Measurements from ENCODE around the gene PITPNM3.

The PITPNM3 gene

DNA sequence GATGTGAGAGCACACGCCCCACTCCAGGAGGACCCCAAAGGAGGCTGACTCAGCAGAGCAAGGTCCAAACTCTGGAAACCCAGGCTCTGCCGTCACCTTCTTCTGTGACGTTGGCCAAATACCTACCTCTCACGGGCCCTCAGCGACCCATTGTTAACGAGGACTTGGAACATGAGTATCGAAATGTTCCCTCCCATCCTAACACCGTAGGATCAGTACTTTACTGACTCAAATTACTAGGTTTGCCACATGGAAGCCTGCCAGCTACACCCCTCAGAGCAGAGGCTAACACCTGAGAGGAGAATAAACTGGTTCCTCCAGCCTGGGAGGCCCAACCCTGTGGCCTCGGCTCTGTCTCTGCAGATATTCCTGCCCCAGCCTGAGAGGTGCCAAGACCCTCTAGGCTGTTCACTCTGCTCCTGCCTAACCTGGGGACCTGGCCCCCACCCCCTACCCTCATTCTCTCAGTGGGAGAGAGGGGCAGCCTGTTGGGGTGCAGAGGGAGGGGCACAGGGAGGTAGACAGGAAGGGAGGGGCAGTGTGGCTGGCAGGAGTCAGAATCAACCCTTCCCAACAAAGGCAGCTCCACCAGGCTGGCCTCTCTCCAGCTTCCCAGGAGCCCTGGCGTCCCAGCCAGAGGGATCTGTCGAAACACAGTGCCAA lies 4.4 kb downstream of the PITPNM3 start:
- no peak for DNase-seq (ENCODE audit: low spot score)

DNA sequence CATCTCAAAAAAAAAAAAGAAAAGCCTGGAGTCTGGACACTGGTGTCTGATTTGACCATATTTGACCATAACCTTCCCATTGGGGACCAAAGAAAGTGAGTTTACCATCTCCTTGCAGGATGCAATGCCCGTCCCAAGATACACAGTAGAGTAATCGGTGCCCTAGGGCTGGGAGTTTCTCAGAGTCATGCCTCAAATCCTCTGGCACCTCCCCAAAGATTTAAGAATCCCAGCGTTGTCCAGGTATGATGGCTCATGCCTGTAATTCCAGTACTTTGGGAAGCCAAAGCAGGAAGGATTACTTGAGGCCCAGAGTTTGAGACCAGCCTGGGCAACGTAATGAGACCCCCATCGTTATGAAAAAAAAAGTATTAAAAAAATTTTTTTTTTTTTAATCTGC lies 5.0 kb downstream of the PITPNM3 start:
- DNase-seq (ENCODE audit: low spot score), result no peak

- no peak for DNase-seq (ENCODE audit: low spot score)
Measured at GRCh38 chr17:6549384-6550036, 6.8 kb downstream of the PITPNM3 start.

- no peak for DNase-seq (ENCODE audit: low spot score)
Measured at GRCh38 chr17:6548578-6549330, 7.6 kb downstream of the PITPNM3 start.

GRCh38 chr17:6548034-6548433 lies 8.3 kb downstream of the PITPNM3 start:
- no peak for DNase-seq (ENCODE audit: low spot score)

DNA sequence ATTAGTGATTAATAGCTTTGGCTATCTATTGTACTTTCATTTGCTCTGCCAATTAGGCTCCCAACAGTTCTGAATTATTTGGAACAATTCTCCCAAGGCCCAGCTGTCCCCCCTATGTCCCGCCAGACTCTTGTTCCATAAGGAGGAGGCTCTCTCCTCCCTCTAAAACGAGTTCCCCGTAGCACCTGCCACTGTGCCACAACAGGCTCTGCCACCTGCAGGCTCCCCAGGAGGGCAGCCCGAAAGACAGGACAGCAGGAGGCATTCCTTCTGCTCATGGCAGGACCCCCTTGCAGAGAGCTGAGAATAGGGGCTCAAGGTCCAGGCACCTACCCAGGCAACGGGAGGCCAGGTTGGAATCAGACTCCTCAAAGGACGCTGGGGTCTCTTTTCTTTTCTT lies 9.0 kb downstream of the PITPNM3 start:
- no peak for DNase-seq (ENCODE audit: low spot score)

GRCh38 chr17:6546069-6546718 lies 10.2 kb downstream of the PITPNM3 start:
- peak; percentile 60 for DNase-seq (ENCODE audit: low spot score)

DNA sequence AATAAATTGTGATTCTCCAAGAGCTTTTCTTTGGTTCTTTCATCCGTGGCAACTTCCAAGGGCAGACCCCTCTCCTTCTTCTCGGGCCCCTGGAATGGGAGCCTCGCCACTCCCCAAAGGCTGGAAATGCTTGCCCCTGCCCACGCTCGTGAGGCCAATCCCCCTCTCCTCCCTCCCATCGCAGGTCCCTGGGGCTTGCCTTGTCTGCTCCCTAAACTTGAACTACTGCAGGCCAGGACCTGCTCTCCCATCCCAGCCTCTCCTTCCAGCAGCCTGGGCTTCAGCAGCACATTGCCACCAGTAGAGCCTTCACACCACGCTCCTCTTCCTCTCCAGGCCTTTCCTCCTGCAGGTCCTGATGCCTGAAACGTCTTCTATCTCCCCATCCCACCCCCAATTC lies 11.1 kb downstream of the PITPNM3 start:
- DNase-seq (ENCODE audit: low spot score), result no peak

DNA sequence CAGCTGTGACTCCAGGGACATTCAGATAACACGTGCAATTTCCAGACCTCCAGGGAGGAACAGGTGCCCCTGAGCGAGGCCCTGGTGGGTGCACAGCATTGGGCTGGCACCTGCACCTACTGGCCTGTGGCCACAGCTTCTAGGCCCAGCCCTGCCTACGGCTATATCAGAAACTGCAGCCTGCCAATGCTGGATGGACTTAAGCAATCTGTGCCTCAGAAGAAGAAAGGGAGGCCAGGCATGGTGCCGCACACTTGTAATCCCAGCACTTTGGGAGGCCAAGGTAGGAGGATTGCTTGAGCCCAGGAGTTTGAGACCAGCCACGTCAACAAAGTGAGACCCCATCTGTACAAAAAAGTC lies 12.4 kb downstream of the PITPNM3 start:
- DNase-seq (ENCODE audit: low spot score), result no peak

GRCh38 chr17:6543079-6544010 lies 13.0 kb downstream of the PITPNM3 start:
- DNase-seq (ENCODE audit: low spot score), result no peak

DNA sequence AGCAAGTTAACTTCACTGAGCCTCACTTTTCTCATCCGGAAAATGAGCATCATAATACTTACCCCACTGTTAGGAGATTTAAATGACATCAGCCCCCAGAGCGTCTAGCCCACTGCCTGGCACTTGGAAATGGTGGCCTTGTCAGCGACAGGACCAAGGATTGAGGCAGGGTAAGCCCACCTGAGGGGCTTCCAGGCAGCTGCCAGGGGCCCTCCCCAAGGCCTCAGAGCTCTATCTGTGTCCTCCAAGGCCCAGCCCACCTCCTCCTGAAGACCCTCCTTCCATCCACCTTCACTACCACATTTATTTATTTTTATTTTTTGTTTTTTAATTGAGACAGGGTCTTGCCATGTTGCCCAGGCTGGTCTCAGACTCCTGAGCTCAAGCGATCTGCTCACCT lies 13.8 kb downstream of the PITPNM3 start:
- DNase-seq (ENCODE audit: low spot score), result no peak

DNA sequence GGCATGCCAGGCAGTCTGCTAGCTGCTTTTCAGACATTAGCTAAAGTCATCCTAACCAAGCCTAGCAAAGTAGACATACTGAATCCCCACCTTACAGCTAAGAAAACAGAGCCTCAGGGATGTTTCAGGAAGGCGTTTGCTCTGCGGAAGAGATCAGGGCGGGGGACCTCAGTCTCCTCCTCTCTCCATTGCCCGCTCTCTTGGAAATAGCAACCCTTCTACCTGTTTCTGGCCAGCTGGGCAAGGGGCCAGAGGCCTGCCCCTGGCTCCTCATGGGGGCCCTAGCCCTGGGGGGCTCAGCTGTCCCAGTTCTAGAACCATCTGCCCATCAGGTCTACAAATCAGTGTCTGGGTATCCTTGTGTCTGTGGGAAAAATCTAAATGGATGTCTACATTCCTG lies 14.5 kb downstream of the PITPNM3 start:
- no peak for DNase-seq (ENCODE audit: low spot score)

GRCh38 chr17:6539871-6540270 lies 16.5 kb downstream of the PITPNM3 start:
- DNase-seq (ENCODE audit: low spot score), result no peak

GRCh38 chr17:6536566-6537065 lies 19.7 kb downstream of the PITPNM3 start:
- no peak for DNase-seq (ENCODE audit: low spot score)

DNA sequence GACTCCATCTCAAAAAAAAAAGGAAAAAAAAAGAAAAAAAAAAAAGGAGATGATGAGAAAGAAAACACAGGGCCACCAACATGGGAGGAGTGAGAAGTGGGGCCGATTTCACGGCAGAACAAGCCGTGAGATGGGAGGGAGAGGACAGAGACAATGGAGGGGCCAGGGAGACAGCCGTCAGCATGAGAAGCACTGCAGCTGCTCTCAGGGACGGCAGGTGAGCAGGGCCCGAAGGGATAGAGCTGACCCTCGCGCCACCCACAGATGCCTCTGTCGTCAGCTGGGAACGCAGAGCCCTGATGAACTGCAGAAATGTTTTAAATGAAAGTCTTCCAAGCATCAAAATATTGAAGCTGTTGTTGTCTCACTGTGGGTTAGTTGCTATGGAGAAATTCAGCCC lies 20.3 kb downstream of the PITPNM3 start:
- no peak for DNase-seq (ENCODE audit: low spot score)

DNA sequence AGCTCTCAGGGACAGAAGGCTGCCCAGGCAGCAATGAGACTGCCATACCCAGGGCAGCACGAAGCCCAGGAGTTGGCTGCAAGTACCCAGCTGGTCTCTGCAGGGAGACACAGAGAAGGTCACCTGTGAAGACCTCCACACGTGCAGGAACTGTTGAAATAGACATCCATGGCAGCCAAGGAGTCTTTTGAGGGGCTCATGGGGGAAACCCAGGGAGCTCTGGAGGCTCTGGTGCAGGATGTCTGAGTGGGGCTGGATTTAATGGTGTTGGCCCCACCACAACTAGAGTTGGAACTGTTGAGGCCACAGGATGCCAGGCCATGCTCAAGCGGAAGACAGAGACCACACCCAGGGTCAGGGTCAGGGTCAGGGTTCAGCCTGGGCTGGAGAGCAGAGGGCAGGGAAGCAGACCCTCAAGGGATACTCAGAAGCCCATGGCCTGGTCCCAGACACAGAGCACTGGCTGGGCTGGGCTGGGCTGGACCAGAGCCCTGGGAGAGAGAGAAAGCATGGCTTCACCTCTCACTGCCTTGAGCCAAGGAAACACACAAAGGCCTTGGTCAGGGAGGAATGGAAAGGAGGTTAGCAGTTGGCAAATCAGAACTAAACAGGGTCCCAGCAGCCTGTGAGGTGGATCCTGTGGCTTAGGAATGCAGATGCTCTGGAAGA lies 21.4 kb downstream of the PITPNM3 start:
- no peak for DNase-seq (ENCODE audit: low spot score)

- no peak for DNase-seq (ENCODE audit: low spot score)
Measured at GRCh38 chr17:6532441-6532885, 23.9 kb downstream of the PITPNM3 start.

- no peak for DNase-seq (ENCODE audit: low spot score)
Measured at GRCh38 chr17:6531575-6531974, 24.8 kb downstream of the PITPNM3 start.

- no peak for DNase-seq (ENCODE audit: low spot score)
Measured at GRCh38 chr17:6530324-6530920, 25.9 kb downstream of the PITPNM3 start.

- DNase-seq (ENCODE audit: low spot score), result no peak
Measured at GRCh38 chr17:6528557-6528956, 27.8 kb downstream of the PITPNM3 start.
